ENCODE results near the gene CNNM4. TPM values are rescaled to one million over a fixed set of nuclear protein-coding genes. Genes with fewer than 3 reads are reported as not detected.

Gene CNNM4
- total RNA-seq, 1 experiment from 2014 or later = 1.7 TPM

- DNase-seq (ENCODE audit: low read depth, low spot score) = no peak
- in situ Hi-C loops (cut with HindIII; ENCODE audit: low pct_unique_long_range_greater_than_20kb, low sequenced_read_pairs) = no loop called here
Observed at GRCh38 chr2:96838345-96839292, 77.9 kb downstream of the CNNM4 start.

- in situ Hi-C loops (cut with HindIII; ENCODE audit: low pct_unique_long_range_greater_than_20kb, low sequenced_read_pairs) = no loop called here
Observed at GRCh38 chr2:96839293-96839874, 78.7 kb downstream of the CNNM4 start.

GRCh38 chr2:96839875-96840850, 79.5 kb downstream of the CNNM4 start:
- DNase-seq (ENCODE audit: low read depth, low spot score) = no peak
- in situ Hi-C loops (cut with HindIII; ENCODE audit: low pct_unique_long_range_greater_than_20kb, low sequenced_read_pairs) = no loop called here

More at GRCh38 chr2:96839293-96839874, 78.7 kb downstream of the CNNM4 start:
- DNase-seq (ENCODE audit: low read depth, low spot score) = no peak

- in situ Hi-C loops (cut with HindIII; ENCODE audit: low pct_unique_long_range_greater_than_20kb, low sequenced_read_pairs) = no loop called here
Observed at GRCh38 chr2:96841701-96842495, 81.2 kb downstream of the CNNM4 start.

GRCh38 chr2:96842600-96842999, 81.9 kb downstream of the CNNM4 start:
- in situ Hi-C loops (cut with HindIII; ENCODE audit: low pct_unique_long_range_greater_than_20kb, low sequenced_read_pairs) = no loop called here

More at GRCh38 chr2:96841701-96842495, 81.2 kb downstream of the CNNM4 start:
- DNase-seq (ENCODE audit: low read depth, low spot score) = no peak

GRCh38 chr2:96843538-96844268, 83.0 kb downstream of the CNNM4 start, which contains the start of gene ANKRD23:
Gene ANKRD23, minus strand, starts transcription at chr2:96844021. Its CDS starts 29 bp downstream, at chr2:96843992.
- DNase-seq (ENCODE audit: low read depth, low spot score) = no peak
- in situ Hi-C loops (cut with HindIII; ENCODE audit: low pct_unique_long_range_greater_than_20kb, low sequenced_read_pairs) = no loop called here

More at GRCh38 chr2:96842600-96842999, 81.9 kb downstream of the CNNM4 start:
- DNase-seq (ENCODE audit: low read depth, low spot score) = no peak

- DNase-seq (ENCODE audit: low read depth, low spot score) = no peak
- in situ Hi-C loops (cut with HindIII; ENCODE audit: low pct_unique_long_range_greater_than_20kb, low sequenced_read_pairs) = no loop called here
Observed at GRCh38 chr2:96844405-96844808, 83.7 kb downstream of the CNNM4 start.

GRCh38 chr2:96846825-96847224, 86.1 kb downstream of the CNNM4 start:
- no peak for DNase-seq (ENCODE audit: low read depth, low spot score)
- in situ Hi-C loops (cut with HindIII; ENCODE audit: low pct_unique_long_range_greater_than_20kb, low sequenced_read_pairs) = no loop called here

- DNase-seq (ENCODE audit: low read depth, low spot score) = no peak
- in situ Hi-C loops (cut with HindIII; ENCODE audit: low pct_unique_long_range_greater_than_20kb, low sequenced_read_pairs) = no loop called here
Observed at GRCh38 chr2:96847586-96847985, 86.9 kb downstream of the CNNM4 start.

- no peak for DNase-seq (ENCODE audit: low read depth, low spot score)
- in situ Hi-C loops (cut with HindIII; ENCODE audit: low pct_unique_long_range_greater_than_20kb, low sequenced_read_pairs) = no loop called here
Observed at GRCh38 chr2:96848264-96848663, 87.6 kb downstream of the CNNM4 start.

GRCh38 chr2:96852667-96853066, 92.0 kb downstream of the CNNM4 start:
- in situ Hi-C loops (cut with HindIII; ENCODE audit: low pct_unique_long_range_greater_than_20kb, low sequenced_read_pairs) = no loop called here
- DNase-seq (ENCODE audit: low read depth, low spot score) = no peak

GRCh38 chr2:96853321-96853720, 92.6 kb downstream of the CNNM4 start:
- in situ Hi-C loops (cut with HindIII; ENCODE audit: low pct_unique_long_range_greater_than_20kb, low sequenced_read_pairs) = no loop called here
- no peak for DNase-seq (ENCODE audit: low read depth, low spot score)

GRCh38 chr2:96856776-96857666, 96.3 kb downstream of the CNNM4 start:
- DNase-seq (ENCODE audit: low read depth, low spot score) = no peak
- in situ Hi-C loops (cut with HindIII; ENCODE audit: low pct_unique_long_range_greater_than_20kb, low sequenced_read_pairs) = no loop called here

GRCh38 chr2:96857667-96858372, 97.1 kb downstream of the CNNM4 start, which contains the start of gene ANKRD39:
Gene ANKRD39, minus strand, starts transcription at chr2:96858016. Its CDS starts 29 bp downstream, at chr2:96857987.
- in situ Hi-C loops (cut with HindIII; ENCODE audit: low pct_unique_long_range_greater_than_20kb, low sequenced_read_pairs) = no loop called here
- peak; percentile 97 for DNase-seq (ENCODE audit: low read depth, low spot score)

All from SK-MEL-5 (cell line).